GM19238 (cell line): ENCODE results near the gene CDK6.

Source experiments
- DNase-seq: peaks from one replicate; pipeline ENCODE4 v3.0.0; 2011; ENCODE audit warnings: low spot score; ENCODE audit not compliant: insufficient read length

The CDK6 gene

GRCh38 chr7:92847305-92847704 lies 10.9 kb upstream of the CDK6 start:
- DNase-seq, result no peak

- DNase-seq, result no peak
Observed at GRCh38 chr7:92845736-92846135, 9.4 kb upstream of the CDK6 start.

GRCh38 chr7:92843781-92844180 lies 7.4 kb upstream of the CDK6 start:
- no peak for DNase-seq

GRCh38 chr7:92843034-92843760 lies 6.8 kb upstream of the CDK6 start:
- DNase-seq, result no peak

- no peak for DNase-seq
Observed at GRCh38 chr7:92841192-92841591, 4.8 kb upstream of the CDK6 start.

GRCh38 chr7:92840316-92840715 lies 3.9 kb upstream of the CDK6 start:
- DNase-seq, result no peak

- no peak for DNase-seq
Observed at GRCh38 chr7:92839901-92840300, 3.5 kb upstream of the CDK6 start.

GRCh38 chr7:92838934-92839333 lies 2.6 kb upstream of the CDK6 start:
- no peak for DNase-seq

- DNase-seq, result no peak
Observed at GRCh38 chr7:92837000-92837749, 802 bp upstream of the CDK6 start.

- DNase-seq, result no peak
Observed at GRCh38 chr7:92835851-92836488, 403 bp downstream of the CDK6 start.

GRCh38 chr7:92835261-92835850 lies 1.0 kb downstream of the CDK6 start:
- peak; percentile 28 for DNase-seq

GRCh38 chr7:92834507-92835260 lies 1.7 kb downstream of the CDK6 start:
- no peak for DNase-seq

- DNase-seq, result peak; percentile 38
Observed at GRCh38 chr7:92833766-92834506, 2.4 kb downstream of the CDK6 start.

GRCh38 chr7:92833024-92833765 lies 3.2 kb downstream of the CDK6 start:
- peak; percentile 57 for DNase-seq

GRCh38 chr7:92832534-92833023 lies 3.8 kb downstream of the CDK6 start:
- DNase-seq, result no peak

GRCh38 chr7:92831716-92832533 lies 4.4 kb downstream of the CDK6 start:
- DNase-seq, result no peak

- DNase-seq, result no peak
Observed at GRCh38 chr7:92830532-92831110, 5.8 kb downstream of the CDK6 start.

- no peak for DNase-seq
Observed at GRCh38 chr7:92830027-92830426, 6.3 kb downstream of the CDK6 start.
